ENCODE measurements around the gene NR1I2.

The NR1I2 gene

DNA sequence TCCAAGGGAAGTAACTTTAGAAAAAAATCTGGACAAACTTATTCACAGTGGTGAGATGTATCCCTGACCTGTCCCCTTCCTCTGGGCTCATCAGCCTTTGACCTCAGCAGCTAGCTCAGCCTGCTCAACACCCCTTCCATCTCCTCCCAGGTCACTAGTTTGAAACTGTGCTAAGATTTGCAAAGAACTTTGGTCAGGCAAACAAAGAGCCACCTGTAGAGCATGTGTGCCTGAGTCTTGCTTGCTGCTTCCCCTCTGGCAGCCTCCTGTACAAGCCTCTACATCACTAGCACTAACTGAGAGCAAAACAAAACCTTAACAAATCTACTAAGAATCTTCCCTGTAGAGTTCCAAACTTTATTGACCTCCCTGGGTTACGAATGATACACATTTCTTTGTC lies 43.9 kb downstream of the NR1I2 start:
- DNase-seq = no peak

DNA sequence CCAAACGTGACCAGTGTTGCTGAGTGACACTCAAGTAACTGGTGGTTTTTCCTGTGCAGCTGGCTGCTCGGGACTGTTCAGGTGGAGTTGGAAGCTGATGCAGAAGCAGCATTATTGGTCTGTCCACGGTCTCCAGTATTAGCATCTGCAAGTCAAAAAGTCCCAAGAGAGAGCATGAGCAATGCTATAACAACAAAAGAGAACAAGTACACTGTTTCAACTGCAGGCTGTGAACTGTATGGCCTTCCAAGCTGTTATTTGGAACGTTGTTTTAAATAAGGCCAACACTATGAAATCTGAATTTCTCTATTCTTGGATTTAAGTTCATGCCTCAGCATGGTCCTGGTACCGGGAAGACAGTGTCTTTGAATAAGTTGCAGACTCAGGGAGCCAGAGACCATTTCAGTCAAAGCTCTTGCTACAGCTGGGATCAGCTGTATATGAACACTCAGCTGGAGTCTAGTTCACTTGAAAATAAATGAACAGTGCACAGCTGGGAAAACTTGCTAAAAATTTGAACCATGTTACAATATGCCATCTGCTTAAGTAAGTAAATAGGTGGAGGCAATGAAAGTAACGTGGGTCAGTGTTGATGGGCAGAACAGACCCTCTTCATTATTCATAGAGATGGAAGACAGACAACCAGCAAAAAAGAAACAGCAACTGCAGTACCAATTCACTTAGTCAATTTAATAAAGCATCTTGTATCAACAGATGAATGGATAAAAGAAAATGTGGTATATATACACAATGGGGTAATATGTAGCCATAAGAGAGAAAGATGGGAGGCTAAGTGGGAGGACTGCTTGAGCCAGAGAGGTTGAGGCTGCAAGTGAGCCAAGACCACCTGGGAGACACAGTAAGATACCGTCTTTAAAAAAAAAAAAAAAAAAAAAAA lies 45.1 kb downstream of the NR1I2 start:
- DNase-seq = no peak

DNA sequence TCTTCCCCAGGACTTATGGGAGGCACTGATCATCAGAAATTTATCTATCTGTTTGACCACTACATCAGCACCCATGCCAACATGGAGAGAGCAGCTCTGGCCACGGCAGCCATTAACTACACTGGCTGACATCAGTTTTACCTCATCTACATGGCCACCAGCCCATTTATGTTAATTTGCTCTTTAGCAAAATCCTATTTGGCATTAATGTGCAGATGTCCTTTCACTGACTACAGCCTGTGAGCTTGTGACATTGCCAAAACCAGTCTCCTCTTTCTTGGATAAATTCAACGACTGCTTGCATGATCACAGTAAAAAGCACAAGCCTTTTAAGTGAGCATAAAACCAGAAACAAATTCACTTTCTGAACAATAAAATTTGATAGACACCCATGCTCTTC lies 47.5 kb downstream of the NR1I2 start:
- no peak for DNase-seq

DNA sequence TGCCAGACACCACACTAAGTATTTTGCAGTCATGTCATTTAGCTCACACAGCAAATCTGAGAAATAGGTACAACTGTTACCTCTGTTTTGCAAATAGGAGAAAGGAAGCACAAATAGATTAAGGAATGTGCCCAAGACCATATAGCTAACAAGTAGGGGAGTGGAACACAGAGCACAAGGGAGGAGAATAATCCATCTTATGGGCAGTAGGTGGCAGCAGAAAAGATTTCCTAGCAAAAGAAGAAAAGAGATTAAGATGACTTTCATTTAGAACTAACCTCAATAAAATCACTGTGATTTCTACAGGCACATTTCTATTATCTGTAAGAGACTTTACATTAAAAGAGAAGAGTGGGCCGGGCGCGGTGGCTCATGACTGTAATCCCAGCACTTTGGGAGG lies 49.1 kb downstream of the NR1I2 start:
- DNase-seq = no peak

- DNase-seq = no peak
These were observed 50.1 kb downstream of the NR1I2 start for GRCh38 chr3:119831941-119832371.

DNA sequence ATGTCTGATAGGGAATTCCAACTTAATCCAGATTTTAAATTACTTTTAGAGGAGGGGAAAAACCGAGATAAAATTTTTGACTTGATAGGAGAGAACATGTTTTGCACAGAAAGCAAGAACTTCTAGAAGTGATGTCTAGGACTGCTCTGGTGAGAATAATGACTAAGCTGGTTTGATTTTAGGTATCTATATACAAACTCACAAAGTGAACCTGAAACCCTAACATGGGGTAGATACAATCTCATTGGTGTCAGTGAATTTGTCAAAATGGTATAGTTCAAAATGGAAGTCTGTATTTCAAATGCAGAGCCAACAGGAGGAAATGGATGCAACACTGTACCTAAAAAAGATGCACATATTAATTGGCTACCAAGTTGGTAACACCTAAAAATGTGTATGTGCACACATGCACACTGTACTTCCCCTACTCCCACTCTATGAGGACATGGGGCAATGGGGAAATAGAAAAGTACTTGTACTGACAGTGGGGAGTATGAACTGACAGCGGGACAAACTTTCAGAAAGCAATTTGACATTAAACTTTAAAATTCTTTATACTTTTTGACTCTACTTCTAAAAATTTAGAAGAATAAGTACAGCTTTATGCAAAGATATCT lies 53.0 kb downstream of the NR1I2 start:
- no peak for DNase-seq

DNA sequence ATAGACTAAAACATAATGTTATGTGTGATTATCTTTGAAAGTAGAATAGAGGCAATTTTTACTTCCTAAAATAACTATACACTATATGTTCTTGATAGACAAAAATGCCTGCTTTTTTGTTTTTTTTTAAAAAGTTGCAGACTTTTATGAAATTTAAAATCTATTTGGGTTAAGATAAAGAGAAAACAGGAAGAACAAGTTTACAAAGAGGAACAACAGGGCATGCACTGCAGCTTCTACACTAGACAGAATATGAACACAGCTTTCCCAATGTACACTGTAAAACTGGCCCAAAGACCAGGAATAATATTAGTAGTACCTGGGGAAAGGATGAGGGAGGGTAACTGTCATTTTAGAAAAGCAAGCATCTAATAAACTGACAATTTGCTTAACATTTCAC lies 53.7 kb downstream of the NR1I2 start:
- DNase-seq = no peak

DNA sequence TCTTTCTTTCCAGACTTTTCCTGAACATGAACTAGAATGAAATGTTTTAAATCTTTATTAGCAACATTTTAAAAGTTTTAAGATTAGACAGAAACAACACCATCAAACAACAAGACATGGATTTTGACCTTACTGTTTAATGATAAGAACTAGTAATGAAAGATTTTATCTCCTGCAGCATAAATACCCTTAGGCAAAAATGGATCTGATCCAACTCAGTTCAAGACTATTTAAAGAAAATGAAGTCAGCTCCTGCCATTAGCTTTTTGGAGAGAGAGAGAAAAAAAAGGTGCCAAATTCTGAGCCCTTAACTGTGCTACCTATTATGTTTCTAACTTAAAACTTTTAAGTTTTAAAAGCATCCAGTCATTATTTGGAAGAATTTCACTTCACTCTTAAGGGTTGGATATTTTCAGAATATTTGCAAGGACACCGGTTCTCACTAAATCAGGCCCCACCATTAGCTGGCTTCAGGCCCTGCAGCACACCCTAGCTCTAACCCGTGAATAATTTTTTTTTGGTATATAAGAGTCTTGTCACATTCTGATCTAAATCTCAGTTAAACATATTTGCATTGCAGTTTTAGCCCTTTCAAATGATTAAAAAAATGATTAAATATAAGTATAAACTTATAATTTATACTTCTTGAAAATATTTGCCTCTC lies 60.0 kb downstream of the NR1I2 start:
- DNase-seq = no peak

DNA sequence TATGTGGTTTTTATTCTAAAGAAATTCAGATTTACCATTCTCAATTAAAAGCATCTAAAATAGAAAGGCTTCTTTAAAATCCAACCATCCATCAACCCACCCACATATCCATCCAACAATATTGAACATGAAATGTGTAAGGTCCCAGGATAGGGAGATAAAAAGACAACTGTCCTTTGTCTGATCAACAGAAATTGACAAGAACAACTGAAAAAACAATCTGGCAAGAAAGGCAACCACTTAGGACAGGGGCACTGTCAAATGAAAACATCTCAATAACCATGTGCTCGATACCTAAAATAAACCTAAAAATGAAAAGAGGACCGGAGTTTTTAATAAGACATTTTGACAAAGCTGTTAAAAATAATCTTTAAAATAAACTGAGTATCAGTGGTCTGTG lies 67.2 kb downstream of the NR1I2 start:
- DNase-seq = no peak

GRCh38 chr3:119856695-119857094 lies 74.8 kb downstream of the NR1I2 start:
- DNase-seq = no peak

- DNase-seq = no peak
These were observed 77.1 kb downstream of the NR1I2 start for GRCh38 chr3:119858957-119859356.

- no peak for DNase-seq
These were observed 77.8 kb downstream of the NR1I2 start for GRCh38 chr3:119859728-119860127.

- no peak for DNase-seq
These were observed 79.8 kb downstream of the NR1I2 start for GRCh38 chr3:119861681-119862080.

- no peak for DNase-seq
These were observed 80.7 kb downstream of the NR1I2 start for GRCh38 chr3:119862616-119863015.

- DNase-seq = no peak
These were observed 82.6 kb downstream of the NR1I2 start for GRCh38 chr3:119864476-119864875.
